Neural progenitor cell (in vitro differentiated cells): ENCODE results near the gene TBC1D19. TPM values are rescaled to one million over a fixed set of nuclear protein-coding genes. Genes with fewer than 3 reads are reported as not detected.

ENCODE experiments used
- DNase-seq: peaks from one replicate; pipeline ENCODE4 v3.0.0-alpha.2; 2016; ENCODE audit warnings: low spot score
- H2AFZ ChIP-seq: fragments of 200-600 bp; sonication (generic); replicated peaks from 2 replicates; pipeline ENCODE4 v1.6.1; 2016; ENCODE audit warnings: antibody characterized with exemption
- H3F3A ChIP-seq: fragments of 200-600 bp; sonication (generic); 2 replicates; pipeline ENCODE4 v1.6.1; 2016; ENCODE audit warnings: antibody characterized with exemption, low read depth
- H3K27ac ChIP-seq: fragments of 200-600 bp; sonication (generic); 2 replicates; pipeline ENCODE4 v1.5.1; 2016; ENCODE audit warnings: mild to moderate bottlenecking
- H3K27me3 ChIP-seq: fragments of 200-600 bp; sonication (generic); 2 replicates; pipeline ENCODE4 v1.6.1; 2016; ENCODE audit warnings: mild to moderate bottlenecking, moderate library complexity
- H3K36me3 ChIP-seq: fragments of 200-600 bp; sonication (generic); 2 replicates; pipeline ENCODE4 v1.5.1; 2016
- H3K4me1 ChIP-seq: fragments of 200-600 bp; sonication (generic); 2 replicates; pipeline ENCODE4 v1.6.1; 2016; ENCODE audit warnings: mixed run types
- H3K4me2 ChIP-seq: fragments of 200-600 bp; sonication (generic); 2 replicates; pipeline ENCODE4 v1.6.1; 2016
- H3K4me3 ChIP-seq: fragments of 200-600 bp; sonication (generic); 2 replicates; pipeline ENCODE4 v1.5.1; 2016
- H3K79me2 ChIP-seq: fragments of 200-600 bp; sonication (generic); 2 replicates; pipeline ENCODE4 v1.6.1; 2016; ENCODE audit warnings: low read depth
- H3K9ac ChIP-seq: fragments of 200-600 bp; sonication (generic); 2 replicates; pipeline ENCODE4 v1.6.1; 2016
- H3K9me3 ChIP-seq: fragments of 200-600 bp; sonication (generic); 2 replicates; pipeline ENCODE4 v1.5.1; 2016; ENCODE audit warnings: low read depth
- H4K20me1 ChIP-seq: fragments of 200-600 bp; sonication (generic); 2 replicates; pipeline ENCODE4 v1.6.1; 2016; ENCODE audit warnings: low read depth
- H3K27ac Mint-ChIP-seq: 3 replicates; pipeline ENCODE4 v1.8.0; 2021; ENCODE audit warnings: mixed read lengths
- H3K27me3 Mint-ChIP-seq: 2 replicates; pipeline ENCODE4 v1.8.0; 2022; ENCODE audit warnings: low read depth, mild to moderate bottlenecking, inconsistent platforms, moderate library complexity, mixed read lengths; ENCODE audit not compliant: insufficient read depth
- H3K36me3 Mint-ChIP-seq: 3 replicates; pipeline ENCODE4 v1.8.0; 2021; ENCODE audit warnings: mixed read lengths
- H3K4me1 Mint-ChIP-seq: 3 replicates; pipeline ENCODE4 v1.8.0; 2021; ENCODE audit warnings: mixed read lengths
- H3K4me3 Mint-ChIP-seq: 3 replicates; pipeline ENCODE4 v1.8.0; 2021; ENCODE audit warnings: mild to moderate bottlenecking, moderate library complexity, mixed read lengths
- H3K9me3 Mint-ChIP-seq: 3 replicates; pipeline ENCODE4 v1.8.0; 2020; ENCODE audit warnings: mixed read lengths
- EZH2 ChIP-seq: fragments of 200-600 bp; sonication (generic); IDR thresholded peaks from 2 replicates; pipeline ENCODE4 v1.6.1; 2017; ENCODE audit warnings: antibody characterized with exemption, mild to moderate bottlenecking, moderate library complexity
- EZH2phosphoT487 ChIP-seq: fragments of 200-600 bp; sonication (generic); IDR thresholded peaks from 2 replicates; pipeline ENCODE4 v1.6.1; 2017; ENCODE audit warnings: antibody characterized with exemption
- total RNA-seq: library from RNA; depleted of rRNA; stranded (reverse); fragments of >200 nt; gene quantifications from 2 replicates; pipeline ENCODE4 v1.2.3, GENCODE V29; 2015; ENCODE audit warnings: low replicate concordance
- TF ChIP-seq, protein P1 (sequence below): fragments of 200-600 bp; sonication (generic); IDR thresholded peaks from 2 replicates; pipeline ENCODE4 v1.5.1; 2017; ENCODE audit warnings: antibody characterized with exemption, mild to moderate bottlenecking

The TBC1D19 gene
- total RNA-seq, 1 donor from 2014 or later: 30.7 TPM

GRCh38 chr4:26613735-26614134, 29.9 kb downstream of the TBC1D19 start:
- Histone ChIP-seq H3K9ac (no peak overlapping the region), H3K4me1 (no peaks in the 10 kb centered on the region), H3K9me3 (no peaks in the 10 kb centered on the region), H3F3A (no peaks in the 10 kb centered on the region), H3K36me3 (no peaks in the 10 kb centered on the region), H4K20me1 (no peaks in the 10 kb centered on the region), H3K4me3 (no peak overlapping the region), H2AFZ (no peak overlapping the region), H3K27me3 (no peaks in the 10 kb centered on the region), H3K79me2 (no peaks in the 10 kb centered on the region), H3K27ac (no peak overlapping the region), H3K4me2 (no peak overlapping the region)
- no peaks in the 10 kb centered on the region for H3K36me3 Mint-ChIP-seq
- H3K27ac Mint-ChIP-seq: no peak overlapping the region
- no peak for DNase-seq
- no peaks in the 10 kb centered on the region for H3K4me1 Mint-ChIP-seq
- TF ChIP-seq EZH2 (no peak), EZH2phosphoT487 (no peak)
- TF ChIP-seq, protein P1, sequence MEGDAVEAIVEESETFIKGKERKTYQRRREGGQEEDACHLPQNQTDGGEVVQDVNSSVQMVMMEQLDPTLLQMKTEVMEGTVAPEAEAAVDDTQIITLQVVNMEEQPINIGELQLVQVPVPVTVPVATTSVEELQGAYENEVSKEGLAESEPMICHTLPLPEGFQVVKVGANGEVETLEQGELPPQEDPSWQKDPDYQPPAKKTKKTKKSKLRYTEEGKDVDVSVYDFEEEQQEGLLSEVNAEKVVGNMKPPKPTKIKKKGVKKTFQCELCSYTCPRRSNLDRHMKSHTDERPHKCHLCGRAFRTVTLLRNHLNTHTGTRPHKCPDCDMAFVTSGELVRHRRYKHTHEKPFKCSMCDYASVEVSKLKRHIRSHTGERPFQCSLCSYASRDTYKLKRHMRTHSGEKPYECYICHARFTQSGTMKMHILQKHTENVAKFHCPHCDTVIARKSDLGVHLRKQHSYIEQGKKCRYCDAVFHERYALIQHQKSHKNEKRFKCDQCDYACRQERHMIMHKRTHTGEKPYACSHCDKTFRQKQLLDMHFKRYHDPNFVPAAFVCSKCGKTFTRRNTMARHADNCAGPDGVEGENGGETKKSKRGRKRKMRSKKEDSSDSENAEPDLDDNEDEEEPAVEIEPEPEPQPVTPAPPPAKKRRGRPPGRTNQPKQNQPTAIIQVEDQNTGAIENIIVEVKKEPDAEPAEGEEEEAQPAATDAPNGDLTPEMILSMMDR: no peak
- no peak overlapping the region for H3K4me3 Mint-ChIP-seq
- H3K9me3 Mint-ChIP-seq: no peaks in the 10 kb centered on the region
- H3K27me3 Mint-ChIP-seq: no peaks in the 10 kb centered on the region

- H3K9me3 ChIP-seq: no peaks in the 10 kb centered on the region
- H3K36me3 ChIP-seq: no peaks in the 10 kb centered on the region
- H3K27me3 ChIP-seq: no peaks in the 10 kb centered on the region
- no peaks in the 10 kb centered on the region for H3K4me1 ChIP-seq
- no peaks in the 10 kb centered on the region for H3K27me3 Mint-ChIP-seq
- TF ChIP-seq, protein P1: no peak
- no peak for TF ChIP-seq EZH2
- TF ChIP-seq EZH2phosphoT487: no peak
- H3K9me3 Mint-ChIP-seq: no peaks in the 10 kb centered on the region
- no peak for DNase-seq
- no peak overlapping the region for H3K9ac ChIP-seq
- H3F3A ChIP-seq: no peaks in the 10 kb centered on the region
- H3K4me1 Mint-ChIP-seq: no peaks in the 10 kb centered on the region
- no peaks in the 10 kb centered on the region for H4K20me1 ChIP-seq
- no peak overlapping the region for H3K4me3 ChIP-seq
- H2AFZ ChIP-seq: no peak overlapping the region
- no peak overlapping the region for H3K4me2 ChIP-seq
- H3K4me3 Mint-ChIP-seq: no peak overlapping the region
- no peaks in the 10 kb centered on the region for H3K79me2 ChIP-seq
- H3K27ac ChIP-seq: no peak overlapping the region
- H3K27ac Mint-ChIP-seq: no peak overlapping the region
- H3K36me3 Mint-ChIP-seq: no peaks in the 10 kb centered on the region
These were observed 35.9 kb downstream of the TBC1D19 start for GRCh38 chr4:26619784-26620183.

DNA sequence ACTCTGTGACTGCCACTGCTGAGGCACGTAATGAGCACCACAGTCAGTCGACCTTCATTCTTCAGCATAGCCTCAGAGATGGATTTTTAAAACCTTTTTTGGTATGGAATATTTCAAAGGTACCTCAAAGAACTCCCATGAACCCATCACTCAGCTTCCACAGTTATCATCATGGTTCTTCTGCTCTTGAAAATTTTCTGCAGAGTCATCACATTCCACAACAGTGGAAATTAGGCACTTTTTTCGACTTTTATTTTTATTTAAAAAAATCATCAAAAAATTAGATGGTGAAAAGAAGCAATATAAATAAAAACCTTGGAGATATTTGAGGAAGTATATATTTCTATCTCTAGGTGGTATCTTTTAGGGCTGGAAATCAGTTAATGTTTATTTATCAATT, 37.5 kb downstream of the TBC1D19 start:
- Histone ChIP-seq H3F3A (no peaks in the 10 kb centered on the region), H3K4me2 (no peak overlapping the region), H3K36me3 (no peaks in the 10 kb centered on the region), H3K27me3 (no peaks in the 10 kb centered on the region), H3K27ac (no peak overlapping the region), H3K9me3 (no peaks in the 10 kb centered on the region), H3K4me3 (no peak overlapping the region), H3K79me2 (no peaks in the 10 kb centered on the region), H3K9ac (no peak overlapping the region), H4K20me1 (no peaks in the 10 kb centered on the region), H3K4me1 (no peaks in the 10 kb centered on the region), H2AFZ (no peak overlapping the region)
- H3K27ac Mint-ChIP-seq: no peak overlapping the region
- no peaks in the 10 kb centered on the region for H3K27me3 Mint-ChIP-seq
- no peaks in the 10 kb centered on the region for H3K9me3 Mint-ChIP-seq
- no peak overlapping the region for H3K4me3 Mint-ChIP-seq
- H3K36me3 Mint-ChIP-seq: no peaks in the 10 kb centered on the region
- H3K4me1 Mint-ChIP-seq: no peaks in the 10 kb centered on the region
- TF ChIP-seq, protein P1: no peak
- TF ChIP-seq EZH2 (no peak), EZH2phosphoT487 (no peak)
- no peak for DNase-seq
